ENCODE data around the gene IQCN.

DNA sequence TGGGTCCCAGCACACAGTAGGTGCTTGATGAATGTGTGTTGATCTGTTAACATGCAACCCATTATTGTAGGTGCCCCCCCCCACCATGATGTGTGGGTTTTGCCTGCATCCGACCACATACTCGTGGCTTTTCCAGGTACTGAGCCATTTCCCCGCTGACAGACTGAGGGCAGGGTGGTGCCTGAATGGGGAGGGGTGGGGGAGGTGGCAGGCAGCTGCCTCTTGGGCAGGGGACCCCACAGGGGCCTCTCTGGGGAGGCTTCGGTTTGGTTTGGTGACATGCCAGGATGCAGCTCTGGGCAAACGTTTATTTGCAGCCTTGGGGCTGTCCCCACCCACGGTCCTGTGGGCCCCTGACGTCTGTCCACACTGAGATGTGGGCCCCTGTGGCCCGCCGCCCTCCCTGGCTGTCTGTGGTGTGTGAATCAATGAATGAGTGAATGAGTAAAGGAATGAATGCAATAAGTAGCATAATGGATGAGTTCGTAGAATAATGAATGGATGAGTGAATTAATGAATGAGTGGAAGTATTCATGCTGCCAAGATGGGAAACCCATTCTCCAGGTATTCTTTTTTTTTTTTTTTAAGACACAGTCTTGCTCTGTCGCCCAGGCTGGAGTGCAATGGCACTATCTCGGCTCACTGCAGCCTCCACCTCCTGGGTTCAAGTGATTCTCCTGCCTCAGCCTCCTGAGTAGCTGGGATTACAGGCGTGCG lies 16.2 kb upstream of the IQCN start:
- TF ChIP-seq, protein P1, sequence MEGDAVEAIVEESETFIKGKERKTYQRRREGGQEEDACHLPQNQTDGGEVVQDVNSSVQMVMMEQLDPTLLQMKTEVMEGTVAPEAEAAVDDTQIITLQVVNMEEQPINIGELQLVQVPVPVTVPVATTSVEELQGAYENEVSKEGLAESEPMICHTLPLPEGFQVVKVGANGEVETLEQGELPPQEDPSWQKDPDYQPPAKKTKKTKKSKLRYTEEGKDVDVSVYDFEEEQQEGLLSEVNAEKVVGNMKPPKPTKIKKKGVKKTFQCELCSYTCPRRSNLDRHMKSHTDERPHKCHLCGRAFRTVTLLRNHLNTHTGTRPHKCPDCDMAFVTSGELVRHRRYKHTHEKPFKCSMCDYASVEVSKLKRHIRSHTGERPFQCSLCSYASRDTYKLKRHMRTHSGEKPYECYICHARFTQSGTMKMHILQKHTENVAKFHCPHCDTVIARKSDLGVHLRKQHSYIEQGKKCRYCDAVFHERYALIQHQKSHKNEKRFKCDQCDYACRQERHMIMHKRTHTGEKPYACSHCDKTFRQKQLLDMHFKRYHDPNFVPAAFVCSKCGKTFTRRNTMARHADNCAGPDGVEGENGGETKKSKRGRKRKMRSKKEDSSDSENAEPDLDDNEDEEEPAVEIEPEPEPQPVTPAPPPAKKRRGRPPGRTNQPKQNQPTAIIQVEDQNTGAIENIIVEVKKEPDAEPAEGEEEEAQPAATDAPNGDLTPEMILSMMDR (IDR thresholded peaks at IDR 0.05; ENCODE audit: insufficient read depth, low read length), result no peak
- peak; percentile 36; the same call in 1 of the 2 replicates for TF ChIP-seq POLR2AphosphoS5 (IDR thresholded peaks at IDR 0.05; ENCODE audit: low read depth)
